ENCODE data around the gene ZNF525.
A peak's percentile ranks its signal among the peaks of the same experiment; 100 is the strongest.
"Not testable (repeated sequence)": the region's sequence is repeated elsewhere in the genome, so short reads cannot be mapped to it uniquely, and the experiment has no call there.

ZNF525 gene

DNA sequence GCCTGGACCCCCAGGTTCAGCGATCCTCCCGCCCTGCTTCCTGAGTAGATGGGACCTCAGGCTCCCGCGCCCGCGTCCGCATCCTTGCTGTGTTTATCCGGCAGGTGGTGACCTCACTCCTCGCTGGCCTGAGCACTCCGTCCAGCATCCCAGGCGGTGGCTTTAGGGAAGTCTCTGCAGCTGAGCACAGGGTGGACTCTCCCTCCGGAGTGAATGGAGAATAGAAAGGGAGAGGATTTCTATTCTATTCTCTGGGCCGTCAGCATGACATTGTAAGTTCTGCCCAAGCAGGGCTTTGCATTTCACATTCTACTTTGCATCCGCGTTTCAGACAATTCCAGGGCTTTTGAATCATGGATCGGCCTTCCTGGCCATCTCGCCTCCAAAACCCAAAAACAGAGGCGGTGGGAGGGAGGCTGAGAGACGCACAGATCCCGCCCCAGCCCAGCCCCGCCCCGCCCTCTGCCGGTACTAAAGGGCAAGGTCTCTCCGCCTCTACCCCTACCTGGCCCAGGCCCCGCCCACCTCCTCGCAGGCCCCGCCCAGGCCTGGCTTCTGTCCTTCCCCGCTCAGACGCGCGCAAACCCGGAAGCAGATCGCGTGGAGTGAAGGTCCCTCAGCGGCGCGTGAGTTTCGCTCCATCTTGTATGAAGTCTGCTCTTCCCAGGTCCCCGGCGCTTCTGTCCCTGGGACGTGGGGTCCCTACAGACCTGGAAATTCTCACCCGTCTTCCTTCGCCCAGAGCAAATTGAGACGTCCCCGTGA, at the start of gene ZNF525:
Gene ZNF525 (plus strand): TSS at position 572 of the 765 bp plus-strand sequence. CDS start 6,577 bp downstream, outside the sequence.
- no peaks in the 10 kb centered on the region for H3K27me3 ChIP-seq (ENCODE audit: control insufficient read depth in 2 of 2, insufficient read depth in 2 of 2, low read length in 2 of 2)
- peak within 1 kb of the TSS; percentile 77 to 85 for H3K9ac ChIP-seq (ENCODE audit: low read depth in 1 of 2, low read length in 2 of 2)
- no peaks in the 10 kb centered on the region for H3K9me3 ChIP-seq (ENCODE audit: control insufficient read depth in 2 of 2, low read length in 2 of 2)
- no peaks in the 10 kb centered on the region for H3K36me3 ChIP-seq (ENCODE audit: control insufficient read depth in 2 of 2, insufficient read depth in 2 of 2, low read length in 2 of 2)
- H3K4me3 ChIP-seq (ENCODE audit: low read length in 2 of 2) = peak within 1 kb of the TSS; percentile 89 to 91
- H3K4me1 ChIP-seq (ENCODE audit: control insufficient read depth in 2 of 2, insufficient read depth in 2 of 2, low read length in 2 of 2) = peaks cover 0 to 6% of the 10 kb centered on the region in 2 donors
- H3K27ac ChIP-seq (ENCODE audit: low read depth in 2 of 2, low read length in 2 of 2) = peak within 1 kb of the TSS; percentile 75 to 82

DNA sequence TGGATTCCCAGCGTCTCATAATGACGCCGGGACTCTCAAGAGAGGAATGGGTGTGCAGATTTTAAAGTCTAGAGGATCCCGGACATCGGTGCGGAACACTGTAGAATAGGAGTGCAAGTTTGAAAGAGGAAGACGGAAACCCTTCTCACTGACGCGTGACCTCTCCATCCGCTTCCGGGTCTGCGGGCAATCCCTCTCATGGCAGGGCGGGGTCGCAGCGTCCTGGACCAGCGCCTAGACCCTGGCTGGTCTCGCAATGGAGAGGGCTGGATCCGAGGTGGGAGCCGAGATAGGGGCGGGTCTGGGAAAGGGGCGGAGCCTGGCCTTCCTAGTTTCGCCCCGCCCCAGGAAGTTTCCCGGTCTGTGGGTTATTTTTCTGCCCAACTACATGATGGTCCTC, 36.5 kb upstream of the ZNF525 start:
- Histone ChIP-seq H3K27me3 (ENCODE audit: control insufficient read depth in 2 of 2, insufficient read depth in 2 of 2, low read length in 2 of 2) (no peaks in the 10 kb centered on the region), H3K4me3 (ENCODE audit: low read length in 2 of 2) (peak overlapping the region in 1 of 2 donors; percentile 45), H3K27ac (ENCODE audit: low read depth in 2 of 2, low read length in 2 of 2) (no peak overlapping the region), H3K9me3 (ENCODE audit: control insufficient read depth in 2 of 2, low read length in 2 of 2) (no peaks in the 10 kb centered on the region), H3K4me1 (ENCODE audit: control insufficient read depth in 2 of 2, insufficient read depth in 2 of 2, low read length in 2 of 2) (peaks cover 2 to 4% of the 10 kb centered on the region in 2 donors), H3K36me3 (ENCODE audit: control insufficient read depth in 2 of 2, insufficient read depth in 2 of 2, low read length in 2 of 2) (no peaks in the 10 kb centered on the region), H3K9ac (ENCODE audit: low read depth in 1 of 2, low read length in 2 of 2) (no peak overlapping the region)

DNA sequence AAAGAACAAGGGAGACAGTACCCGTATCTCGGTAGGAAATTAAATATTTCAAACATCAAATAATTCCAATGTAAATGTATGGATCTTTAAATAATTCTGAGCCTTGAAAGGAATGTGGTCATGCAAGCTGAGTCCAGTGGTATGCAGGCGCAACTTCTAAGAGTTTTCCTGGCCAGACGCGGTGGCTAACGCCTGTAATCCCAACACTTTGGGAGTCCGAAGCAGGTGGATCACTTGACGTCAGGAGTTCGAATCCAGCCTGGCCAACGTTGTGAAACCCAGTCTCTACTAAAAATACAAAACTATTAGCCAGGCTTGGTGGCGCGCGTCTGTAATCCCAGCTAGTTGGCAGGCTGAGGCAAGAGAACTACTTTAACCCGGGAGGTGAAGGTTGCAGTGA, 33.0 kb upstream of the ZNF525 start:
- Histone ChIP-seq H3K27me3 (ENCODE audit: control insufficient read depth in 2 of 2, insufficient read depth in 2 of 2, low read length in 2 of 2) (no peaks in the 10 kb centered on the region), H3K27ac (ENCODE audit: low read depth in 2 of 2, low read length in 2 of 2) (no peak overlapping the region), H3K9ac (ENCODE audit: low read depth in 1 of 2, low read length in 2 of 2) (no peak overlapping the region), H3K36me3 (ENCODE audit: control insufficient read depth in 2 of 2, insufficient read depth in 2 of 2, low read length in 2 of 2) (peaks cover 0 to 2% of the 10 kb centered on the region in 2 donors), H3K4me3 (ENCODE audit: low read length in 2 of 2) (peak overlapping the region; percentile 88 to 95), H3K4me1 (ENCODE audit: control insufficient read depth in 2 of 2, insufficient read depth in 2 of 2, low read length in 2 of 2) (peaks cover 2 to 4% of the 10 kb centered on the region in 2 donors), H3K9me3 (ENCODE audit: control insufficient read depth in 2 of 2, low read length in 2 of 2) (no peaks in the 10 kb centered on the region)

DNA sequence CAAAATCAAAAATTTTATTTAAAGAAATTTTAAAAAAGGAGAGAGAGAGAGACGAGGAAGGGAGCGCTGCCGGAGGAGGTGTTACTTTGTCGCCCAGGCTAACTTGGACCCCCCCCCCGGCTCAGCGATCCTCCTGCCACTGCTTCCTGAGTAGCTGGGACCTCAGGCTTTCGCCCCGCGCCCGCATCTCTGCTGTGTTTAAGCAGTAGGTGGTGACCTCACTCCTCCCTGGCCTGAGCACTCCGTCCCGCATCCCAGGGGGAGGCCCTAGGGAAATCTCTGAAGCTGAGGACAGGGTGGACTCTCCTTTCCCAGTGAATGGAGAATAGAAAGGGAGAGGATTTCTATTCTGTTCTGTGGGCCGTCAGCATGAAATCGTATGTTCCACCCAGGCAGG, 32.4 kb upstream of the ZNF525 start:
- Histone ChIP-seq H3K4me1 (ENCODE audit: control insufficient read depth in 2 of 2, insufficient read depth in 2 of 2, low read length in 2 of 2) (peaks cover 2 to 4% of the 10 kb centered on the region in 2 donors), H3K4me3 (ENCODE audit: low read length in 2 of 2) (peak overlapping the region; percentile 88 to 95), H3K9me3 (ENCODE audit: control insufficient read depth in 2 of 2, low read length in 2 of 2) (no peaks in the 10 kb centered on the region), H3K36me3 (ENCODE audit: control insufficient read depth in 2 of 2, insufficient read depth in 2 of 2, low read length in 2 of 2) (peaks cover under 1 to 2% of the 10 kb centered on the region in 2 donors), H3K9ac (ENCODE audit: low read depth in 1 of 2, low read length in 2 of 2) (peak overlapping the region; percentile 53 to 64), H3K27me3 (ENCODE audit: control insufficient read depth in 2 of 2, insufficient read depth in 2 of 2, low read length in 2 of 2) (no peaks in the 10 kb centered on the region), H3K27ac (ENCODE audit: low read depth in 2 of 2, low read length in 2 of 2) (peak overlapping the region; percentile 61 to 64)

DNA sequence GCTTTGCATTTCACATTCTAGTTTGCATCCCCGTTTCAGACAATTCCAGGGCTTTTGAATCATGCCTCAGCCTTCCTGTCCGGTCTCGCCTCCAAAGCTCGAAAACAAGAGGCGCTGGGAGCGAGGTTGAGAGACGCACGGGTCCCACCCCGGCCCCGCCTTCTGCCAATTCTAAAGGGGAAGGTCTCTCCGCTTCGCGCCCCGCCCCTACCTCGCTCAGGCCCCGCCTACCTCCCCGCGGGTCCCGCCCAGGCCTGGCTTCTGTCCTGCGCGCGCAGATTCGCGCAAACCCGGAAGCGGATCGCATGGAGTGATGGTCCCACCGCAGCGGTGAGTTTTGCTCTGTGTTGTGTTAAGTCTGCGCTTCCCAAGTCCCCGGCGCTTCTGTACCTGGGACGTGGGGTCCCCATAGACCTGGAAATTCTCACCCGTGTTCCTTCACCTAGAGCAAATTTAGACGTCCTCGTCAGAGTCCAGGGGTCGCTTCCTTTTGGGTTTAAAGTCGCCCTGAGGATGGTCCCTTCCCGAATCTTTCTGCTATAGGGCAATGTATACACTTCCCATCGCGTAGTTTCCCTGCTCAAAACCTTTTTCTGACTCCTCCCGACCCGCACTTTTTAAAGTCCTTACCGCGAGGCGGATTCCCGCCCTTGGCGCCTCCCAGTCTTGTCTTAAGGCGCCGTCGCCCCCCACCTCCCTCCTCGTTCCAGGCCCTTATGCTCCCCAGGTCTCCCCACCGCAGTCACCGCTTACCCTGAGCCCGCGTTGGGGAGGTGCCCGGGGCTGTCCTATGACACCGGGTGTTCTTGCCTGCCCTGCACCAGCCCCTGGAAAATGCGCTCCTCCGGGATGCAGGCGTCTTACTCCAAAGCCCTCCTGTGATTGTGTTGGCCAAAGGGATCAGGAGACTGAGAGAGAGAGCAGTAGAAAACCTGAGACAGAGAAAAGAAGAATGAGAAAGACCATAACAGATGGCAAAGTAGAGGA, 31.7 kb upstream of the ZNF525 start, which contains the start of gene ZNF845:
Gene ZNF845 (plus strand): TSS at position 287 of the 987 bp plus-strand sequence. CDS start 7,559 bp downstream, outside the sequence.
- no peaks in the 10 kb centered on the region for H3K9me3 ChIP-seq (ENCODE audit: control insufficient read depth in 2 of 2, low read length in 2 of 2)
- peaks cover 5 to 8% of the 10 kb centered on the region in 2 donors for H3K36me3 ChIP-seq (ENCODE audit: control insufficient read depth in 2 of 2, insufficient read depth in 2 of 2, low read length in 2 of 2)
- peak within 1 kb of the TSS; percentile 88 to 95 for H3K4me3 ChIP-seq (ENCODE audit: low read length in 2 of 2)
- peak within 1 kb of the TSS; percentile 74 to 77 for H3K9ac ChIP-seq (ENCODE audit: low read depth in 1 of 2, low read length in 2 of 2)
- no peaks in the 10 kb centered on the region for H3K27me3 ChIP-seq (ENCODE audit: control insufficient read depth in 2 of 2, insufficient read depth in 2 of 2, low read length in 2 of 2)
- H3K4me1 ChIP-seq (ENCODE audit: control insufficient read depth in 2 of 2, insufficient read depth in 2 of 2, low read length in 2 of 2) = peaks cover 2 to 4% of the 10 kb centered on the region in 2 donors
- H3K27ac ChIP-seq (ENCODE audit: low read depth in 2 of 2, low read length in 2 of 2) = peak within 1 kb of the TSS; percentile 61 to 67

DNA sequence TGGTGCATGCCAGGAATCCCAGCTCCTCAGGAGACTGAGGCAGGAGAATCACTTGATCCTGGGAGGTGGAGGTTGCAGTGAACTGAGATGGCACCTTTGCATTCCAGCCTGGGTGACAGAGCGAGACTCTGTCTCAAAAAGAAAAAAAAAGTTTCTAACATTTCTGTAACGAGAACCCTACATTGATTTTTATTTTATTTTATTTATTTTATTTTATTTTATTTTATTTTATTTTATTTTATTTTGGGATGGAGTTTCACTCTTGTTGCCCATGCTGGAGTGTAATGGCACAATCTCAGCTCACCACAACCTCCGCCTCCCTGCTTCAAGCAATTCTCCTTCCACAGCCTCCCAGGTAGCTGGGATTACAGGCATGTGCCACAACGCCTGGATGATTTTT, 21.1 kb upstream of the ZNF525 start:
- H3K27me3 ChIP-seq (ENCODE audit: control insufficient read depth in 2 of 2, insufficient read depth in 2 of 2, low read length in 2 of 2); H3K4me1 ChIP-seq (ENCODE audit: control insufficient read depth in 2 of 2, insufficient read depth in 2 of 2, low read length in 2 of 2); H3K27ac ChIP-seq (ENCODE audit: low read depth in 2 of 2, low read length in 2 of 2); H3K4me3 ChIP-seq (ENCODE audit: low read length in 2 of 2); H3K9ac ChIP-seq (ENCODE audit: low read depth in 1 of 2, low read length in 2 of 2): not testable (repeated sequence)
- Histone ChIP-seq H3K9me3 (ENCODE audit: control insufficient read depth in 2 of 2, low read length in 2 of 2) (peaks cover 33 to 38% of the 10 kb centered on the region in 2 donors), H3K36me3 (ENCODE audit: control insufficient read depth in 2 of 2, insufficient read depth in 2 of 2, low read length in 2 of 2) (peaks cover 58 to 85% of the 10 kb centered on the region in 2 donors)

DNA sequence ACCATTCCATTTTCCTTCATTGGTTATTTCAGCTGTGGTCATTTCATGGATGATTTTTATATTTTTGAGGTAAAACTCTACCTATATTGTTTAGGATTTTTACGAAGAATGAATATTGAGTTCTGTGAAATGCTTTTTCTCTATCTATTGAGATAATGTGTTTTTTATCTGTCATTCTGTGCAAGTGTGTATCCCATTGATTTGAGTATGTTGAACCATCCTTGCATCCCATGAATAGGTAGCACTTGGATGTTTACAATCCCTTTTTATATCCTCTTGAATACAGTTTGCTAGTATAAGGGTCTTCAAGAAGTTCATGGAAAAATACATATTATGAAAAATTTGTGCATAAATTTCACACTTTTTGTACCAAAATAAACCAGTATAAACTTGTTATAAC, 9.8 kb upstream of the ZNF525 start:
- Histone ChIP-seq H3K36me3 (ENCODE audit: control insufficient read depth in 2 of 2, insufficient read depth in 2 of 2, low read length in 2 of 2) (peaks cover 11 to 16% of the 10 kb centered on the region in 2 donors), H3K4me1 (ENCODE audit: control insufficient read depth in 2 of 2, insufficient read depth in 2 of 2, low read length in 2 of 2) (no peaks in the 10 kb centered on the region), H3K4me3 (ENCODE audit: low read length in 2 of 2) (no peak overlapping the region), H3K27ac (ENCODE audit: low read depth in 2 of 2, low read length in 2 of 2) (no peak overlapping the region), H3K9me3 (ENCODE audit: control insufficient read depth in 2 of 2, low read length in 2 of 2) (peaks cover 45 to 51% of the 10 kb centered on the region in 2 donors), H3K27me3 (ENCODE audit: control insufficient read depth in 2 of 2, insufficient read depth in 2 of 2, low read length in 2 of 2) (no peaks in the 10 kb centered on the region), H3K9ac (ENCODE audit: low read depth in 1 of 2, low read length in 2 of 2) (no peak overlapping the region)

DNA sequence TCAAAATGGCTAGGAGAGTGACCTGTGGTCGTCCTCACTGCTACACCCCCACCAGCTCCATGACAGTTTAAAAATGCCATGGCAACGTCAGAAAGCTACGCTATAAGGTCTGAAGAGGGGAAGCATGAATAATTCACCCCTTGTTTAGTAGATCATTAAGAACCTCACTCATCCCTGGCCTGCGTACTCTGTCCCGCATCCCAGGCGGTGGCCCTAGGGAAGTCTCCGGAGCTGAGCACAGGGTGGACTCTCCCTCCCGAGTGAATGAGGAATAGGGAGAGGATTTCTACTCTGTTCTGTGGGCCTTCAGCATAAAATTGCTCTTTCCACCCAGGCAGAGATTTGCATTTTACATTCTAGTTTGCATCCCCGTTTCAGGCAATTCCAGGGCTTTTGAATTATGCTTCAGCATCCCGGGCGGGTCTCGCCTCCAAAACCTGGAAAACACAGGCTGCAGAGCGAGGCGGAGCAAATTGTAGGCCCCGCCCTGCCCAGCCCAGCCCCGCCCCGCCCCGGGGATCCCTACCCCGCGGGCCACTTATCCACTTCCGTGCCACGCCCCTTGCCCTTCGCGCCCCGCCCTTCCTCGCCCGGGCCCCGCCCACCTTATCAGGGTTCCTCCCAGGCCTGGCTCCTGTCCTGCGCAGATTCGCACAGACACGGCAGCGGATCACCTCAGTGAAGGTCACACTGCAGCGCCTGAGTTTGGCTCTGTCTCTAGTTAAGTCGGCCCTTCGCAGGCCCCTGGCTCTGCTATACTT, 7.5 kb upstream of the ZNF525 start:
- H3K36me3 ChIP-seq (ENCODE audit: control insufficient read depth in 2 of 2, insufficient read depth in 2 of 2, low read length in 2 of 2) = no peaks in the 10 kb centered on the region
- H3K4me1 ChIP-seq (ENCODE audit: control insufficient read depth in 2 of 2, insufficient read depth in 2 of 2, low read length in 2 of 2) = no peaks in the 10 kb centered on the region
- no peak overlapping the region for H3K4me3 ChIP-seq (ENCODE audit: low read length in 2 of 2)
- no peak overlapping the region for H3K27ac ChIP-seq (ENCODE audit: low read depth in 2 of 2, low read length in 2 of 2)
- peaks cover 25 to 29% of the 10 kb centered on the region in 2 donors for H3K9me3 ChIP-seq (ENCODE audit: control insufficient read depth in 2 of 2, low read length in 2 of 2)
- no peaks in the 10 kb centered on the region for H3K27me3 ChIP-seq (ENCODE audit: control insufficient read depth in 2 of 2, insufficient read depth in 2 of 2, low read length in 2 of 2)
- no peak overlapping the region for H3K9ac ChIP-seq (ENCODE audit: low read depth in 1 of 2, low read length in 2 of 2)

DNA sequence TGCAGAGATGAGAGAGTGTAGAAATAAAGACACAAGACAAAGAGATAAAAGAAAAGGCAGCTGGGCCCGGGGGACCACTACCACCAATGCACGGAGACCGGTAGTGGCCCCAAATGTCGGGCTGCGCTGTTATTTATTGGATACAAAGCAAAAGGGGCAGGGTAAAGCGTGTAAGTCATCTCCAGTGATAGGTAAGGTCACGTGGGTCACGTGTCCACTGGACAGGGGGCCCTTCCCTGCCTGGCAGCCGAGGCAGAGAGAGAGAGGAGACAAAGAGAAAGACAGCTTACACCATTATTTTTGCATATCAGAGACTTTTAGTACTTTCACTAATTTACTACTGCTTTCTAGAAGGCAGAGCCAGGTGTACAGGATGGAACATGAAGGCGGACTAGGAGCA, 5.4 kb upstream of the ZNF525 start:
- H3K36me3 ChIP-seq (ENCODE audit: control insufficient read depth in 2 of 2, insufficient read depth in 2 of 2, low read length in 2 of 2); H3K4me1 ChIP-seq (ENCODE audit: control insufficient read depth in 2 of 2, insufficient read depth in 2 of 2, low read length in 2 of 2); H3K27me3 ChIP-seq (ENCODE audit: control insufficient read depth in 2 of 2, insufficient read depth in 2 of 2, low read length in 2 of 2); H3K27ac ChIP-seq (ENCODE audit: low read depth in 2 of 2, low read length in 2 of 2); H3K9ac ChIP-seq (ENCODE audit: low read depth in 1 of 2, low read length in 2 of 2); H3K4me3 ChIP-seq (ENCODE audit: low read length in 2 of 2): not testable (repeated sequence)
- H3K9me3 ChIP-seq (ENCODE audit: control insufficient read depth in 2 of 2, low read length in 2 of 2) = peaks cover 10 to 14% of the 10 kb centered on the region in 2 donors

Data from mucosa of rectum (tissue), 2 donors.